Keratinocyte (primary cell): Measurements from ENCODE around the gene TUG1. TPM values are rescaled to one million over a fixed set of nuclear protein-coding genes. Genes with fewer than 3 reads are reported as not detected.

Experiments used
- DNase-seq: peaks from one replicate; pipeline ENCODE4 v3.0.0-alpha.2; 2011; ENCODE audit warnings: low read depth, missing footprints, low spot score
- FAIRE-seq: peaks from 2 replicates; lab custom pipeline; 2011; peaks lifted over from hg19 to GRCh38; lab: Jason Lieb, UNC
- H2AFZ ChIP-seq: 2 replicates; pipeline ENCODE4 v1.6.0; 2012; ENCODE audit warnings: low read length, control low read depth, inconsistent platforms; ENCODE audit not compliant: control insufficient read depth
- H3K27ac ChIP-seq: 2 replicates; pipeline ENCODE4 v1.5.1; 2011; ENCODE audit warnings: low read length; ENCODE audit not compliant: control insufficient read depth, insufficient read depth
- H3K27me3 ChIP-seq: 3 replicates; pipeline ENCODE4 v1.6.0; 2011; ENCODE audit warnings: low read length; ENCODE audit not compliant: control insufficient read depth, insufficient read depth; ENCODE audit errors: extremely low read depth
- H3K36me3 ChIP-seq, 2 experiments: 2 replicates in 1 of 2; 3 replicates in 1 of 2; pipeline ENCODE4 v1.5.1; 2011; ENCODE audit warnings: low read length in 2 of 2, mild to moderate bottlenecking in 1 of 2; ENCODE audit not compliant: control insufficient read depth in 2 of 2, insufficient read depth in 2 of 2; ENCODE audit errors: extremely low read depth in 1 of 2
- H3K4me1 ChIP-seq: 3 replicates; pipeline ENCODE4 v1.5.1; 2011; ENCODE audit warnings: low read length; ENCODE audit not compliant: control insufficient read depth, insufficient read depth; ENCODE audit errors: extremely low read depth
- H3K4me2 ChIP-seq: 3 replicates; pipeline ENCODE4 v1.6.0; 2011; ENCODE audit warnings: low read depth, low read length; ENCODE audit not compliant: control insufficient read depth, insufficient read depth; ENCODE audit errors: extremely low read depth
- H3K4me3 ChIP-seq, 3 experiments: fragments of 200-600 bp in 1 of 3; sonication (generic) in 1 of 3; 2 replicates in 2 of 3; 3 replicates in 1 of 3; pipeline ENCODE4 v1.5.1; 2011 to 2016; ENCODE audit warnings: low read length in 3 of 3, mild to moderate bottlenecking in 3 of 3, control low read depth in 2 of 3, inconsistent platforms in 1 of 3, low read depth in 1 of 3, mixed read lengths in 1 of 3, mixed run types in 1 of 3, moderate library complexity in 1 of 3; ENCODE audit not compliant: control insufficient read depth in 2 of 3, insufficient read depth in 2 of 3; ENCODE audit errors: extremely low read depth in 1 of 3
- H3K79me2 ChIP-seq: 2 replicates; pipeline ENCODE4 v1.6.0; 2012; ENCODE audit warnings: low read length; ENCODE audit not compliant: control insufficient read depth, insufficient read depth
- H3K9ac ChIP-seq: 3 replicates; pipeline ENCODE4 v1.6.0; 2011; ENCODE audit warnings: low read length; ENCODE audit not compliant: control insufficient read depth, insufficient read depth; ENCODE audit errors: extremely low read depth
- H3K9me1 ChIP-seq: 3 replicates; pipeline ENCODE4 v1.6.0; 2011; ENCODE audit warnings: low read length; ENCODE audit not compliant: control insufficient read depth, insufficient read depth; ENCODE audit errors: extremely low read depth
- H3K9me3 ChIP-seq: 2 replicates; pipeline ENCODE4 v1.5.1; 2012; ENCODE audit warnings: low read depth, low read length; ENCODE audit not compliant: control insufficient read depth
- H4K20me1 ChIP-seq: 3 replicates; pipeline ENCODE4 v1.6.0; 2011; ENCODE audit warnings: low read length; ENCODE audit not compliant: control insufficient read depth, insufficient read depth; ENCODE audit errors: extremely low read depth
- CTCF ChIP-seq, 3 experiments: IDR thresholded peaks in 1 of 3; conservative IDR thresholded peaks in 1 of 3; optimal IDR thresholded peaks in 1 of 3; 2 replicates in 2 of 3; 3 replicates in 1 of 3; pipeline versions ENCODE3 to v1.5.1; 2011; ENCODE audit warnings: low read length in 3 of 3, mild to moderate bottlenecking in 3 of 3, moderate library complexity in 2 of 3, control low read depth in 1 of 3, inconsistent platforms in 1 of 3; ENCODE audit not compliant: insufficient read depth in 2 of 3; ENCODE audit errors: extremely low read depth in 1 of 3
- EZH2 ChIP-seq: IDR thresholded peaks from one replicate; pipeline ENCODE4 v1.6.1; 2012; ENCODE audit warnings: inconsistent platforms, mild to moderate bottlenecking, low read length, moderate library complexity
- dilution Hi-C: fragments of 300-500 bp; cut with MboI; formaldehyde crosslinking; loops from one replicate; pipeline ENCODE4 v1.7.0; 2020; ENCODE audit warnings: low sequenced_read_pairs; ENCODE audit not compliant: extremely low pct_ligation_motif_present
- polyA plus RNA-seq, 5 experiments: library from polyadenylated mRNA; depleted of rRNA in 3 of 5; stranded (reverse) in 3 of 5; stranded (forward) in 1 of 5; unstranded in 1 of 5; fragments of >200 nt; gene quantifications; 1 replicate in 1 of 5; 2 replicates in 3 of 5; 3 replicates in 1 of 5; pipeline versions ENCODE4 v1.2.1 to v1.2.3, GENCODE V29; 2011 to 2012; ENCODE audit warnings: missing spikeins in 2 of 5, low read depth in 1 of 5, low replicate concordance in 1 of 5

TUG1 gene
- polyA plus RNA-seq, 1 donor (not counting 4 experiments of a cell fraction or from before 2014, with no cell fraction given), result 77.1 TPM

- FAIRE-seq, result no peak
- DNase-seq, result no peak
- Histone ChIP-seq H3K27ac (no peak overlapping the region), H4K20me1 (no peaks in the 10 kb centered on the region), H3K27me3 (no peaks in the 10 kb centered on the region), H3K9me1 (no peaks in the 10 kb centered on the region), H2AFZ (no peak overlapping the region), H3K36me3 (no peaks in the 10 kb centered on the region), H3K4me1 (no peaks in the 10 kb centered on the region), H3K79me2 (no peaks in the 10 kb centered on the region), H3K9me3 (no peaks in the 10 kb centered on the region), H3K9ac (no peak overlapping the region), H3K4me2 (no peak overlapping the region), H3K4me3 (no peak overlapping the region)
- dilution Hi-C loops, result no loop called here
- TF ChIP-seq CTCF (optimal IDR thresholded peaks at IDR 0.05 in 1 of 3, IDR thresholded peaks at IDR 0.05 in 1 of 3, conservative IDR thresholded peaks at IDR 0.05 in 1 of 3; ENCODE audit: extremely low read depth in 1 of 3, insufficient read depth in 2 of 3, low read length in 3 of 3) (no peak), EZH2 (no peak)
Observed at GRCh38 chr22:30989474-30989873, 20.4 kb downstream of the TUG1 start.

GRCh38 chr22:30990690-30991089 lies 21.6 kb downstream of the TUG1 start:
- Histone ChIP-seq H3K79me2 (no peaks in the 10 kb centered on the region), H3K4me2 (no peak overlapping the region), H3K4me3 (no peak overlapping the region), H3K4me1 (no peaks in the 10 kb centered on the region), H3K27me3 (no peaks in the 10 kb centered on the region), H3K9ac (no peak overlapping the region), H3K36me3 (no peaks in the 10 kb centered on the region), H3K9me1 (no peaks in the 10 kb centered on the region), H2AFZ (no peak overlapping the region), H3K27ac (no peak overlapping the region), H4K20me1 (no peaks in the 10 kb centered on the region), H3K9me3 (no peaks in the 10 kb centered on the region)
- TF ChIP-seq EZH2 (no peak), CTCF (optimal IDR thresholded peaks at IDR 0.05 in 1 of 3, IDR thresholded peaks at IDR 0.05 in 1 of 3, conservative IDR thresholded peaks at IDR 0.05 in 1 of 3; ENCODE audit: extremely low read depth in 1 of 3, insufficient read depth in 2 of 3, low read length in 3 of 3) (no peak)
- no peak for DNase-seq
- dilution Hi-C loops, result no loop called here
- no peak for FAIRE-seq
